ENCODE data around the gene PARS2.

GRCh38 chr1:54788459-54788858, 24.1 kb upstream of the PARS2 start:
- TF ChIP-seq CTCF (conservative IDR thresholded peaks at IDR 0.05; ENCODE audit: low read depth in 2 of 2) (no peak), EZH2 (IDR thresholded peaks at IDR 0.05; ENCODE audit: low read depth, unreplicated experiment) (no peak), ETS1 (IDR thresholded peaks at IDR 0.05) (no peak), CREB1 (CRISPR knock-in tag; IDR thresholded peaks at IDR 0.05; ENCODE audit: low read depth) (no peak), EZH2phosphoT487 (IDR thresholded peaks at IDR 0.05; ENCODE audit: unreplicated experiment) (no peak), REST (IDR thresholded peaks at IDR 0.05; ENCODE audit: unreplicated experiment) (no peak), JUNB (IDR thresholded peaks at IDR 0.05; ENCODE audit: unreplicated experiment) (no peak)

All from GM23338 (cell line).